Sigmoid colon (tissue), 7 donors: ENCODE results near the gene MAZ. TPM values are rescaled to one million over a fixed set of nuclear protein-coding genes. Genes with fewer than 3 reads are reported as not detected.

Experiments used
- DNase-seq: peaks from one replicate; pipeline ENCODE4 v3.0.0-alpha.2; 2019
- H3K27ac ChIP-seq, 4 donors: fragments of 200-600 bp; sonication (generic); one replicate each; pipeline ENCODE4 v1.5.1; 2016 to 2019; ENCODE audit warnings: mild to moderate bottlenecking in 1 of 4
- H3K27me3 ChIP-seq, 3 donors: fragments of 200-600 bp; sonication (generic); one replicate each; pipeline ENCODE4 v1.5.1; 2019; ENCODE audit warnings: mild to moderate bottlenecking in 1 of 3
- H3K36me3 ChIP-seq, 4 donors: fragments of 200-600 bp; sonication (generic); one replicate each; pipeline ENCODE4 v1.5.1; 2016 to 2019
- H3K4me1 ChIP-seq, 4 donors: fragments of 200-600 bp; sonication (generic); one replicate each; pipeline ENCODE4 v1.5.1; 2017 to 2019
- H3K4me3 ChIP-seq, 4 donors: fragments of 200-600 bp; sonication (generic); one replicate each; pipeline ENCODE4 v1.5.1; 2017 to 2019; ENCODE audit warnings: mild to moderate bottlenecking in 2 of 4, moderate library complexity in 1 of 4
- H3K9me3 ChIP-seq, 4 donors: fragments of 200-600 bp in 3 of 4; sonication (generic) in 3 of 4; one replicate each; pipeline versions ENCODE4 v1.5.1 to v1.6.1; 2013 to 2019
- CTCF ChIP-seq, 4 experiments: fragments of 450-650 bp in 3 of 4; fragments of 200-600 bp in 1 of 4; IDR thresholded peaks; one replicate each; pipeline ENCODE4 v1.5.1; 2016 to 2019; ENCODE audit warnings: antibody characterized with exemption in 4 of 4, mild to moderate bottlenecking in 3 of 4, moderate library complexity in 2 of 4
- EP300 ChIP-seq, 4 donors: sonication (generic); formaldehyde crosslinking; IDR thresholded peaks; one replicate each; pipeline ENCODE4 v1.6.1; 2017; ENCODE audit warnings: antibody characterized with exemption in 4 of 4
- POLR2A ChIP-seq, 2 donors: fragments of 450-650 bp; IDR thresholded peaks; one replicate each; pipeline ENCODE4 v1.6.1; 2016; ENCODE audit warnings: antibody characterized with exemption in 2 of 2, mild to moderate bottlenecking in 2 of 2, moderate library complexity in 2 of 2
- POLR2AphosphoS5 ChIP-seq, 4 donors: sonication (generic); formaldehyde crosslinking; IDR thresholded peaks; one replicate each; pipeline ENCODE4 v1.6.1; 2017; ENCODE audit warnings: antibody characterized with exemption in 4 of 4
- WGBS, 2 donors: extraction: QIAGEN DNeasy Blood & Tissue Kit; methylation state at CpG; one replicate each; pipeline ENCODE4 v1.1.7; 2013; 5-methylcytosine and 5-hydroxymethylcytosine counted together
- intact Hi-C: fragments of 100-400 bp; cut with DNase I; formaldehyde crosslinking; loops from one replicate; pipeline ENCODE4 v1.15.1; 2023
- polyA plus RNA-seq, 3 donors: library from polyadenylated mRNA; stranded (reverse); fragments of 200-250 nt; gene quantifications; one replicate each; pipeline ENCODE4 v1.2.3, GENCODE V29; 2013
- total RNA-seq, 4 donors: library from RNA; depleted of rRNA; stranded (reverse); fragments of >200 nt; gene quantifications; one replicate each; pipeline ENCODE4 v1.1.0, GENCODE V29; 2016
- donor health status: healthy with polysubstance abuse.
- donor health status: Bipolar disorder and iron deficiency.
- donor health status: healthy.

The MAZ gene
- total and polyA plus RNA-seq, 7 donors = 59.6 to 226 (median 102) TPM

- no peak for DNase-seq
- 88 to 89% methylated on average over 15 of the region's 15 CpGs for WGBS, 2 donors
- Histone ChIP-seq H3K4me3 (no peak overlapping the region), H3K36me3 (peaks cover 37 to 100% (median 67%) of the 10 kb centered on the region in 4 donors), H3K27ac (no peak overlapping the region), H3K27me3 (no peaks in the 10 kb centered on the region), H3K4me1 (no peaks in the 10 kb centered on the region), H3K9me3 (no peaks in the 10 kb centered on the region)
- intact Hi-C loops = no loop called here
- TF ChIP-seq POLR2A (IDR thresholded peaks at IDR 0.05) (no peak), CTCF (IDR thresholded peaks at IDR 0.05) (no peak), EP300 (IDR thresholded peaks at IDR 0.05) (no peak), POLR2AphosphoS5 (IDR thresholded peaks at IDR 0.05) (no peak)
Measured at GRCh38 chr16:29836623-29837022, 30.3 kb downstream of the MAZ start.

GRCh38 chr16:29837841-29838240 lies 31.5 kb downstream of the MAZ start:
- no peaks in the 10 kb centered on the region for H3K27me3 ChIP-seq
- intact Hi-C loops = no loop called here
- H3K36me3 ChIP-seq = peaks cover 39 to 100% (median 70%) of the 10 kb centered on the region in 4 donors
- H3K9me3 ChIP-seq = no peaks in the 10 kb centered on the region
- WGBS, 2 donors = 94 to 96% methylated on average over 5 of the region's 5 CpGs
- no peaks in the 10 kb centered on the region for H3K4me1 ChIP-seq
- no peak overlapping the region for H3K4me3 ChIP-seq
- no peak overlapping the region for H3K27ac ChIP-seq
- DNase-seq = no peak
- no peak for TF ChIP-seq EP300 (IDR thresholded peaks at IDR 0.05)
- no peak for TF ChIP-seq POLR2AphosphoS5 (IDR thresholded peaks at IDR 0.05)
- TF ChIP-seq POLR2A (IDR thresholded peaks at IDR 0.05) = no peak
- no peak for TF ChIP-seq CTCF (IDR thresholded peaks at IDR 0.05)

- Histone ChIP-seq H3K27me3 (no peaks in the 10 kb centered on the region), H3K4me1 (no peaks in the 10 kb centered on the region), H3K36me3 (peaks cover 29 to 98% (median 57%) of the 10 kb centered on the region in 4 donors), H3K9me3 (no peaks in the 10 kb centered on the region), H3K4me3 (no peak overlapping the region), H3K27ac (no peak overlapping the region)
- intact Hi-C loops = loop anchor here (10.0 kb wide), 1 partner anchor 55 kb away; no protein-coding TSS in a partner anchor
- WGBS, 2 donors = 87 to 95% methylated on average over 6 of the region's 6 CpGs
- DNase-seq = no peak
- no peak for TF ChIP-seq POLR2A (IDR thresholded peaks at IDR 0.05)
- no peak for TF ChIP-seq CTCF (IDR thresholded peaks at IDR 0.05)
- no peak for TF ChIP-seq POLR2AphosphoS5 (IDR thresholded peaks at IDR 0.05)
- TF ChIP-seq EP300 (IDR thresholded peaks at IDR 0.05) = no peak
Measured at GRCh38 chr16:29839822-29840221, 33.5 kb downstream of the MAZ start.

GRCh38 chr16:29840240-29840639 lies 33.9 kb downstream of the MAZ start:
- 85 to 91% methylated on average over 10 of the region's 10 CpGs for WGBS, 2 donors
- no peak overlapping the region for H3K4me3 ChIP-seq
- intact Hi-C loops = loop anchor here (10.0 kb wide), 1 partner anchor 55 kb away; no protein-coding TSS in a partner anchor
- DNase-seq = no peak
- no peaks in the 10 kb centered on the region for H3K4me1 ChIP-seq
- no peaks in the 10 kb centered on the region for H3K9me3 ChIP-seq
- no peak overlapping the region for H3K27ac ChIP-seq
- H3K27me3 ChIP-seq = no peaks in the 10 kb centered on the region
- H3K36me3 ChIP-seq = peaks cover 29 to 98% (median 53%) of the 10 kb centered on the region in 4 donors
- TF ChIP-seq CTCF (IDR thresholded peaks at IDR 0.05) = no peak
- no peak for TF ChIP-seq POLR2AphosphoS5 (IDR thresholded peaks at IDR 0.05)
- no peak for TF ChIP-seq POLR2A (IDR thresholded peaks at IDR 0.05)
- TF ChIP-seq EP300 (IDR thresholded peaks at IDR 0.05) = no peak

DNA sequence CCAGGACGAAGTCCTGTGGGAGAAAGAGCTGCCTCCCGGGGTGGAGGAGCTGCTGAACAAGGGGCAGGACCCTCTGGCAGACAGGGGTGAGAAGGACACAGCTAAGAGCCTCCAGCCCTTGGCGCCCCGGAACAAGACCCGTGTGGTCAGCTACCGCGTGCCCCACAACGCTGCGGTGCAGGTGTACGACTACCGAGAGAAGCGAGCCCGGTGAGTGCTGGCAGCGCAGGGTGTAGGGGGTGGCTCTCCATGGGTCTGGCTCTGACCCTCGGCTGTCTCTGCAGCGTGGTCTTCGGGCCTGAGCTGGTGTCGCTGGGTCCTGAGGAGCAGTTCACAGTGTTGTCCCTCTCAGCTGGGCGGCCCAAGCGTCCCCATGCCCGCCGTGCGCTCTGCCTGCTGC lies 35.3 kb downstream of the MAZ start:
- Histone ChIP-seq H3K27ac (no peak overlapping the region), H3K36me3 (peaks cover 25 to 98% (median 57%) of the 10 kb centered on the region in 4 donors), H3K4me3 (no peak overlapping the region), H3K4me1 (no peaks in the 10 kb centered on the region), H3K9me3 (no peaks in the 10 kb centered on the region), H3K27me3 (no peaks in the 10 kb centered on the region)
- intact Hi-C loops = loop anchor here (10.0 kb wide), 1 partner anchor 57 kb away; no protein-coding TSS in a partner anchor
- no peak for TF ChIP-seq POLR2A (IDR thresholded peaks at IDR 0.05)
- TF ChIP-seq CTCF (IDR thresholded peaks at IDR 0.05) = no peak
- TF ChIP-seq EP300 (IDR thresholded peaks at IDR 0.05) = no peak
- TF ChIP-seq POLR2AphosphoS5 (IDR thresholded peaks at IDR 0.05) = no peak
- WGBS, 2 donors = 94 to 95% methylated on average over 23 of the region's 23 CpGs
- no peak for DNase-seq
